Liver (tissue), 3 donors: ENCODE results near the gene PCNX2.

Experiments used
- RAD21 ChIP-seq, 2 donors: IDR thresholded peaks; 2 replicates each; pipeline ENCODE4 v1.6.1; 2016; ENCODE audit warnings: antibody characterized with exemption in 2 of 2, mild to moderate bottlenecking in 2 of 2
- YY1 ChIP-seq: IDR thresholded peaks from 2 replicates; pipeline ENCODE4 v1.6.1; 2016; ENCODE audit warnings: antibody characterized with exemption, mild to moderate bottlenecking
- TF ChIP-seq, protein P1 (sequence below): fragments of 150-350 bp; IDR thresholded peaks from 2 replicates; pipeline ENCODE4 v1.5.1; 2017; ENCODE audit warnings: improper control_type of control experiment, low read depth, low read length; ENCODE audit not compliant: missing input control
- donor health status: healthy.
- donor health status: healthy.

DNA sequence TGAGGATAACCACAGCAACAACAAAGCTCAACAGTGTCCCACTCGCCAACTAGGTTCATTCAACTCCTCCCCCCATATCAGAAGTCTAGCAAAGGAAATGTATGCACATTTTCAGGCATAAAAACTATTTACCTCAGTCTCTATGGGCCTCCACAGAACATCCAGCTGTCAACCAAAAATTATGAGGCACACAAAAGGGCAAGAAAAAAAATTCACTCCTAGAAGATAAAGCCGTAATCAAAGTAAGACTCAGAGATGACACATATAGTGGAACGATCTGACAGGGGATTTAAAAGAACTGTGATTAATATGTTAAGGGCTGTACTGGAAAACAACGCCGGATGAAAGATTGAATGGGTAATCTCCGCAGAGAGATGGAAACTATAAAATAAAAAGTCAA, 186.4 kb downstream of the PCNX2 start:
- TF ChIP-seq RAD21 (IDR thresholded peaks at IDR 0.05) (no peak), YY1 (no peak)
- TF ChIP-seq, protein P1, sequence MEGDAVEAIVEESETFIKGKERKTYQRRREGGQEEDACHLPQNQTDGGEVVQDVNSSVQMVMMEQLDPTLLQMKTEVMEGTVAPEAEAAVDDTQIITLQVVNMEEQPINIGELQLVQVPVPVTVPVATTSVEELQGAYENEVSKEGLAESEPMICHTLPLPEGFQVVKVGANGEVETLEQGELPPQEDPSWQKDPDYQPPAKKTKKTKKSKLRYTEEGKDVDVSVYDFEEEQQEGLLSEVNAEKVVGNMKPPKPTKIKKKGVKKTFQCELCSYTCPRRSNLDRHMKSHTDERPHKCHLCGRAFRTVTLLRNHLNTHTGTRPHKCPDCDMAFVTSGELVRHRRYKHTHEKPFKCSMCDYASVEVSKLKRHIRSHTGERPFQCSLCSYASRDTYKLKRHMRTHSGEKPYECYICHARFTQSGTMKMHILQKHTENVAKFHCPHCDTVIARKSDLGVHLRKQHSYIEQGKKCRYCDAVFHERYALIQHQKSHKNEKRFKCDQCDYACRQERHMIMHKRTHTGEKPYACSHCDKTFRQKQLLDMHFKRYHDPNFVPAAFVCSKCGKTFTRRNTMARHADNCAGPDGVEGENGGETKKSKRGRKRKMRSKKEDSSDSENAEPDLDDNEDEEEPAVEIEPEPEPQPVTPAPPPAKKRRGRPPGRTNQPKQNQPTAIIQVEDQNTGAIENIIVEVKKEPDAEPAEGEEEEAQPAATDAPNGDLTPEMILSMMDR, result no peak
